ENCODE data around the gene BABAM2. TPM values are rescaled to one million over a fixed set of nuclear protein-coding genes. Genes with fewer than 3 reads are reported as not detected.

BABAM2 gene
- total and polyA plus RNA-seq, 9 of the 15 experiments (the other 6 are each of a cell fraction or from before 2014, with no cell fraction given) = 10.9 to 37.4 (median 25.6) TPM

GRCh38 chr2:28366496-28367282, 476.2 kb downstream of the BABAM2 start (continued):
- TF ChIP-seq, protein P1, sequence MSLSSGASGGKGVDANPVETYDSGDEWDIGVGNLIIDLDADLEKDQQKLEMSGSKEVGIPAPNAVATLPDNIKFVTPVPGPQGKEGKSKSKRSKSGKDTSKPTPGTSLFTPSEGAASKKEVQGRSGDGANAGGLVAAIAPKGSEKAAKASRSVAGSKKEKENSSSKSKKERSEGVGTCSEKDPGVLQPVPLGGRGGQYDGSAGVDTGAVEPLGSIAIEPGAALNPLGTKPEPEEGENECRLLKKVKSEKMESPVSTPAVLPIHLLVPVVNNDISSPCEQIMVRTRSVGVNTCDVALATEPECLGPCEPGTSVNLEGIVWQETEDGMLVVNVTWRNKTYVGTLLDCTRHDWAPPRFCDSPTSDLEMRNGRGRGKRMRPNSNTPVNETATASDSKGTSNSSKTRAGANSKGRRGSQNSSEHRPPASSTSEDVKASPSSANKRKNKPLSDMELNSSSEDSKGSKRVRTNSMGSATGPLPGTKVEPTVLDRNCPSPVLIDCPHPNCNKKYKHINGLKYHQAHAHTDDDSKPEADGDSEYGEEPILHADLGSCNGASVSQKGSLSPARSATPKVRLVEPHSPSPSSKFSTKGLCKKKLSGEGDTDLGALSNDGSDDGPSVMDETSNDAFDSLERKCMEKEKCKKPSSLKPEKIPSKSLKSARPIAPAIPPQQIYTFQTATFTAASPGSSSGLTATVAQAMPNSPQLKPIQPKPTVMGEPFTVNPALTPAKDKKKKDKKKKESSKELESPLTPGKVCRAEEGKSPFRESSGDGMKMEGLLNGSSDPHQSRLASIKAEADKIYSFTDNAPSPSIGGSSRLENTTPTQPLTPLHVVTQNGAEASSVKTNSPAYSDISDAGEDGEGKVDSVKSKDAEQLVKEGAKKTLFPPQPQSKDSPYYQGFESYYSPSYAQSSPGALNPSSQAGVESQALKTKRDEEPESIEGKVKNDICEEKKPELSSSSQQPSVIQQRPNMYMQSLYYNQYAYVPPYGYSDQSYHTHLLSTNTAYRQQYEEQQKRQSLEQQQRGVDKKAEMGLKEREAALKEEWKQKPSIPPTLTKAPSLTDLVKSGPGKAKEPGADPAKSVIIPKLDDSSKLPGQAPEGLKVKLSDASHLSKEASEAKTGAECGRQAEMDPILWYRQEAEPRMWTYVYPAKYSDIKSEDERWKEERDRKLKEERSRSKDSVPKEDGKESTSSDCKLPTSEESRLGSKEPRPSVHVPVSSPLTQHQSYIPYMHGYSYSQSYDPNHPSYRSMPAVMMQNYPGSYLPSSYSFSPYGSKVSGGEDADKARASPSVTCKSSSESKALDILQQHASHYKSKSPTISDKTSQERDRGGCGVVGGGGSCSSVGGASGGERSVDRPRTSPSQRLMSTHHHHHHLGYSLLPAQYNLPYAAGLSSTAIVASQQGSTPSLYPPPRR (CRISPR knock-in tag; IDR thresholded peaks at IDR 0.05; ENCODE audit: borderline replicate concordance) = no peak; the same call in 1 of the 2 replicates
- TF ChIP-seq POLR2G (IDR thresholded peaks at IDR 0.05; ENCODE audit: low read depth, low read length) (peak; percentile 89), SREBF1 (IDR thresholded peaks at IDR 0.05; ENCODE audit: borderline replicate concordance, low read depth, low read length) (no peak), KDM5B (IDR thresholded peaks at IDR 0.05; ENCODE audit: insufficient replicate concordance, low read depth, low read length) (peak; percentile 76), MAFK (IDR thresholded peaks at IDR 0.05; ENCODE audit: low read length) (no peak), PHTF2 (CRISPR knock-in tag; IDR thresholded peaks at IDR 0.05) (no peak), ZNF24 (IDR thresholded peaks at IDR 0.05) (no peak; the same call in 1 of the 2 replicates), GATAD2B (IDR thresholded peaks at IDR 0.05; ENCODE audit: borderline replicate concordance) (no peak), PBX2 (CRISPR knock-in tag; IDR thresholded peaks at IDR 0.05; ENCODE audit: low read depth) (no peak), PBX2 (tag; conservative IDR thresholded peaks at IDR 0.05; ENCODE audit: low read depth) (no peak)
- TF ChIP-seq, protein P2, sequence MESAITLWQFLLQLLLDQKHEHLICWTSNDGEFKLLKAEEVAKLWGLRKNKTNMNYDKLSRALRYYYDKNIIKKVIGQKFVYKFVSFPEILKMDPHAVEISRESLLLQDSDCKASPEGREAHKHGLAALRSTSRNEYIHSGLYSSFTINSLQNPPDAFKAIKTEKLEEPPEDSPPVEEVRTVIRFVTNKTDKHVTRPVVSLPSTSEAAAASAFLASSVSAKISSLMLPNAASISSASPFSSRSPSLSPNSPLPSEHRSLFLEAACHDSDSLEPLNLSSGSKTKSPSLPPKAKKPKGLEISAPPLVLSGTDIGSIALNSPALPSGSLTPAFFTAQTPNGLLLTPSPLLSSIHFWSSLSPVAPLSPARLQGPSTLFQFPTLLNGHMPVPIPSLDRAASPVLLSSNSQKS (CRISPR knock-in tag; IDR thresholded peaks at IDR 0.05) = no peak
- TF ChIP-seq, protein P3, sequence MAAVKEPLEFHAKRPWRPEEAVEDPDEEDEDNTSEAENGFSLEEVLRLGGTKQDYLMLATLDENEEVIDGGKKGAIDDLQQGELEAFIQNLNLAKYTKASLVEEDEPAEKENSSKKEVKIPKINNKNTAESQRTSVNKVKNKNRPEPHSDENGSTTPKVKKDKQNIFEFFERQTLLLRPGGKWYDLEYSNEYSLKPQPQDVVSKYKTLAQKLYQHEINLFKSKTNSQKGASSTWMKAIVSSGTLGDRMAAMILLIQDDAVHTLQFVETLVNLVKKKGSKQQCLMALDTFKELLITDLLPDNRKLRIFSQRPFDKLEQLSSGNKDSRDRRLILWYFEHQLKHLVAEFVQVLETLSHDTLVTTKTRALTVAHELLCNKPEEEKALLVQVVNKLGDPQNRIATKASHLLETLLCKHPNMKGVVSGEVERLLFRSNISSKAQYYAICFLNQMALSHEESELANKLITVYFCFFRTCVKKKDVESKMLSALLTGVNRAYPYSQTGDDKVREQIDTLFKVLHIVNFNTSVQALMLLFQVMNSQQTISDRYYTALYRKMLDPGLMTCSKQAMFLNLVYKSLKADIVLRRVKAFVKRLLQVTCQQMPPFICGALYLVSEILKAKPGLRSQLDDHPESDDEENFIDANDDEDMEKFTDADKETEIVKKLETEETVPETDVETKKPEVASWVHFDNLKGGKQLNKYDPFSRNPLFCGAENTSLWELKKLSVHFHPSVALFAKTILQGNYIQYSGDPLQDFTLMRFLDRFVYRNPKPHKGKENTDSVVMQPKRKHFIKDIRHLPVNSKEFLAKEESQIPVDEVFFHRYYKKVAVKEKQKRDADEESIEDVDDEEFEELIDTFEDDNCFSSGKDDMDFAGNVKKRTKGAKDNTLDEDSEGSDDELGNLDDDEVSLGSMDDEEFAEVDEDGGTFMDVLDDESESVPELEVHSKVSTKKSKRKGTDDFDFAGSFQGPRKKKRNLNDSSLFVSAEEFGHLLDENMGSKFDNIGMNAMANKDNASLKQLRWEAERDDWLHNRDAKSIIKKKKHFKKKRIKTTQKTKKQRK (IDR thresholded peaks at IDR 0.05; ENCODE audit: borderline replicate concordance, low read depth, low read length) = no peak
